ACHN (cell line): ENCODE results near the gene GALNTL6.
"Not testable (repeated sequence)": the region's sequence is repeated elsewhere in the genome, so short reads cannot be mapped to it uniquely, and the experiment has no call there.

Experiments used
- DNase-seq: peaks from one replicate; pipeline ENCODE4 v3.0.0-alpha.2; 2015
- in situ Hi-C: cut with HindIII; loops from 2 replicates; pipeline ENCODE4 v1.10.0; 2017; ENCODE audit warnings: low sequenced_read_pairs, low pct_ligation_motif_present, low pct_unique_long_range_greater_than_20kb

The GALNTL6 gene

GRCh38 chr4:172785613-172786012 lies 972.4 kb downstream of the GALNTL6 start:
- no peak for DNase-seq
- in situ Hi-C loops = no loop called here

GRCh38 chr4:172786039-172786792 lies 973.0 kb downstream of the GALNTL6 start:
- DNase-seq = no peak
- in situ Hi-C loops = no loop called here

- in situ Hi-C loops = no loop called here
- DNase-seq = no peak
Observed at GRCh38 chr4:172787111-172787510, 973.9 kb downstream of the GALNTL6 start.

- no peak for DNase-seq
- in situ Hi-C loops = no loop called here
Observed at GRCh38 chr4:172791841-172792240, 978.6 kb downstream of the GALNTL6 start.

- in situ Hi-C loops = no loop called here
- DNase-seq = no peak
Observed at GRCh38 chr4:172793565-172794306, 980.5 kb downstream of the GALNTL6 start.

GRCh38 chr4:172794307-172794703 lies 981.1 kb downstream of the GALNTL6 start:
- in situ Hi-C loops = no loop called here

GRCh38 chr4:172797281-172797680 lies 984.1 kb downstream of the GALNTL6 start:
- DNase-seq, in situ Hi-C loops: not testable (repeated sequence)

More at GRCh38 chr4:172794307-172794703, 981.1 kb downstream of the GALNTL6 start:
- DNase-seq = no peak

GRCh38 chr4:172802032-172802431 lies 988.8 kb downstream of the GALNTL6 start:
- peak; percentile 16 for DNase-seq
- in situ Hi-C loops = no loop called here

- no peak for DNase-seq
Observed at GRCh38 chr4:172806841-172807240, 993.6 kb downstream of the GALNTL6 start.

GRCh38 chr4:172808196-172808595 lies 995.0 kb downstream of the GALNTL6 start:
- in situ Hi-C loops = no loop called here
- no peak for DNase-seq

More at GRCh38 chr4:172806841-172807240, 993.6 kb downstream of the GALNTL6 start:
- in situ Hi-C loops = no loop called here

- DNase-seq = no peak
Observed at GRCh38 chr4:172809319-172809718, 996.1 kb downstream of the GALNTL6 start.

GRCh38 chr4:172813359-172813923 lies 1000.2 kb downstream of the GALNTL6 start:
- DNase-seq = peak; percentile 40
- in situ Hi-C loops = no loop called here

More at GRCh38 chr4:172809319-172809718, 996.1 kb downstream of the GALNTL6 start:
- in situ Hi-C loops = no loop called here

GRCh38 chr4:172815499-172816164 lies 1002.4 kb downstream of the GALNTL6 start:
- no peak for DNase-seq
- in situ Hi-C loops = no loop called here

GRCh38 chr4:172818901-172819300 lies 1005.7 kb downstream of the GALNTL6 start:
- in situ Hi-C loops = no loop called here
- no peak for DNase-seq

GRCh38 chr4:172819353-172819752 lies 1006.1 kb downstream of the GALNTL6 start:
- in situ Hi-C loops = no loop called here
- DNase-seq = no peak

GRCh38 chr4:172822331-172822730 lies 1009.1 kb downstream of the GALNTL6 start:
- in situ Hi-C loops = no loop called here
- peak; percentile 37 for DNase-seq

GRCh38 chr4:172826346-172826745 lies 1013.1 kb downstream of the GALNTL6 start:
- in situ Hi-C loops = no loop called here
- peak; percentile 12 for DNase-seq

GRCh38 chr4:172826861-172827260 lies 1013.7 kb downstream of the GALNTL6 start:
- in situ Hi-C loops = no loop called here
- DNase-seq = no peak

GRCh38 chr4:172830295-172830764 lies 1017.1 kb downstream of the GALNTL6 start:
- in situ Hi-C loops = no loop called here
- DNase-seq = peak; percentile 31
